ENCODE measurements around the gene DNMT3L. TPM values are rescaled to one million over a fixed set of nuclear protein-coding genes. Genes with fewer than 3 reads are reported as not detected.
A peak's percentile ranks its signal among the peaks of the same experiment; 100 is the strongest.

DNMT3L gene
- total and polyA plus RNA-seq, 2 donors: not detected

DNA sequence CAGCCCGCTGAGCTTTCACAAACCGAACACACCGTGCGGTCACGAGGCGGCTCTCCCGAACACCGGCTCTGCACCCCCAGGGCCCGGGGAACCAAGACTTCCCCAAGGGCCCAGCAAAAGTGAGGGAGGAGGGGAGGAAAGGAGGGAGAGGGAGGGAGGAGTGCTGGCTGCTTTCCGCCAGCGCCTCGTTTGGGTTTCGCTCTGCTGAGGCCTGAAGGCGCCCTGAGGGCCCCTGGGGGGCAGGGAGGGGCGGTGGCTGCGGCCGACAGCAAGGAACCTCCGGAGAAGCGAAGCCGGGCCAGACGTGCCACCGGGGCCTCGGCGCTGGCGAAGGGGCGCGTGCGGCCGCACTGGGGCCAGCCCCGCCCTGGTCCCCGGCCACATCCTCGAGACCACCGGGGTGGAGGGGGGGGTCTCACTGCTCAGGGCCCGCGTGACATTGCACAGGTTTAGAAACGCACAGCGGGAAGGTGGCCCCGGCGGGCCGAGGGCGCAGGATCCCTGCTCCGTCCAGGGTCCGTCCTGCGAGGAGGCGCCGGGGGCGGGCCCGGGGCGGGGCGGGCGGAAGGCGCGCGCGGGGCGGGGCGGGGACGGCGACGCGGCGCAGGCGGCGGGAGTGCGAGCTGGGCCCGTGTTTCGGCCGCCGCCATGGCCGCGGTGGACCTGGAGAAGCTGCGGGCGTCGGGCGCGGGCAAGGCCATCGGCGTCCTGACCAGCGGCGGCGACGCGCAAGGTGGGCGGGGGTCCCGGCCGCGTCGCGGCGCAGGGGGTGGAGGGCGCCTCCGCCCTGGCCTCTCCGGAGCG, 38.0 kb upstream of the DNMT3L start, which contains the start of gene PFKL:
Gene PFKL (plus strand): TSS at position 596 of the 804 bp plus-strand sequence. CDS start 53 bp downstream, at position 649.
- peak within 1 kb of the TSS; percentile 88 for H3K27ac ChIP-seq (ENCODE audit: low read depth)
- no peaks in the 10 kb centered on the region for H3K4me1 ChIP-seq (ENCODE audit: insufficient read depth)
- peak; percentile 23 for DNase-seq (ENCODE audit: extremely low spot score)
- WGBS: under 1% methylated on average over 94 of the region's 94 CpGs
- H3K36me3 ChIP-seq (ENCODE audit: insufficient read depth): no peaks in the 10 kb centered on the region
- peak within 1 kb of the TSS; percentile 90 for H3K4me3 ChIP-seq (ENCODE audit: low read depth, low read length)

DNA sequence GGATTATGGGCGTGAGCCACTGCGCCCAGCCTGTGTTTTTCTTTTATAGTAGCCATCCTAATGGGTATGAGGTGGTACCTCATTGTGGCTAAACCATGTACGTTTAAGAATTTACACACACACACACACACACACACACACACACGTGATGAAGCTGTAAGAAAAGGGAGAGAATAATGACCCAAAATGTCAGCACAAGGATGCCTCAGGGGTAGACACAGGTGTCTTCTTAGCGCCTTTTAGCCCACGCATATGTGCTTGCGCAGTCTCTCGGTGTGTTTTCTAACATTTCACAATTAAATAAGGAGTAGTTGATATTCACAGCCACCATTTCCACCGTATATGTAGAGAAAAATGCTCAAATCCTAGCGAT, 37.4 kb upstream of the DNMT3L start:
- H3K27ac ChIP-seq (ENCODE audit: low read depth): peak overlapping the region; percentile 73
- DNase-seq (ENCODE audit: extremely low spot score): no peak
- WGBS: 40% methylated on average over 10 of the region's 10 CpGs
- H3K4me3 ChIP-seq (ENCODE audit: low read depth, low read length): peak overlapping the region; percentile 90
- H3K4me1 ChIP-seq (ENCODE audit: insufficient read depth): no peaks in the 10 kb centered on the region
- no peaks in the 10 kb centered on the region for H3K36me3 ChIP-seq (ENCODE audit: insufficient read depth)

GRCh38 chr21:44298301-44298700, 36.6 kb upstream of the DNMT3L start:
- Histone ChIP-seq H3K36me3 (ENCODE audit: insufficient read depth) (no peaks in the 10 kb centered on the region), H3K27ac (ENCODE audit: low read depth) (no peak overlapping the region), H3K4me3 (ENCODE audit: low read depth, low read length) (no peak overlapping the region), H3K4me1 (ENCODE audit: insufficient read depth) (no peaks in the 10 kb centered on the region)
- 94% methylated on average over 2 of the region's 2 CpGs for WGBS
- DNase-seq (ENCODE audit: extremely low spot score): no peak

DNA sequence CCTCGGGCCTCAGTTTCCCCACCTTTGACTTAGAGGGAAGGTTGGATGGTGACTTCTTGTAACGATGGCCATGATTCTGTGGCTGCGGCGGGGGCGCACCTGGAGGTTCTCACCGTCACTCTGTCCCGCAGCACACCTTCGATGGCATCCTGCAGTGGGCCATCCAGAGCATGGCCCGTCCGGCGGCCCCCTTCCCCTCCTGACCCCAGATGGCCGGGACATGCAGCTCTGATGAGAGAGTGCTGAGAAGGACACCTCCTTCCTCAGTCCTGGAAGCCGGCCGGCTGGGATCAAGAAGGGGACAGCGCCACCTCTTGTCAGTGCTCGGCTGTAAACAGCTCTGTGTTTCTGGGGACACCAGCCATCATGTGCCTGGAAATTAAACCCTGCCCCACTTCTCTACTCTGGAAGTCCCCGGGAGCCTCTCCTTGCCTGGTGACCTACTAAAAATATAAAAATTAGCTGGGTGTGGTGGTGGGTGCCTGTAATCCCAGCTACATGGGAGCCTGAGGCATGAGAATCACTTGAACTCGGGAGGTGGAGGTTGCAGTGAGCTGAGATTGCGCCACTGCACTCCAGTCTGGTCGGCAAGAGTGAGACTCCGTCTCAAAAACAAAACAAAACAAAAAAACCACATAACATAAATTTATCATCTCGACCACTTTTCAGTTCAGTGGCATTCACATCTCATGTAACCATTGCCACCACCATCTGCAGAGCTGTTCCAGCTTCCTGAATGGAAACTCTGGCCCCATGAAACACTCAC, 36.0 kb upstream of the DNMT3L start:
- no peaks in the 10 kb centered on the region for H3K4me1 ChIP-seq (ENCODE audit: insufficient read depth)

DNA sequence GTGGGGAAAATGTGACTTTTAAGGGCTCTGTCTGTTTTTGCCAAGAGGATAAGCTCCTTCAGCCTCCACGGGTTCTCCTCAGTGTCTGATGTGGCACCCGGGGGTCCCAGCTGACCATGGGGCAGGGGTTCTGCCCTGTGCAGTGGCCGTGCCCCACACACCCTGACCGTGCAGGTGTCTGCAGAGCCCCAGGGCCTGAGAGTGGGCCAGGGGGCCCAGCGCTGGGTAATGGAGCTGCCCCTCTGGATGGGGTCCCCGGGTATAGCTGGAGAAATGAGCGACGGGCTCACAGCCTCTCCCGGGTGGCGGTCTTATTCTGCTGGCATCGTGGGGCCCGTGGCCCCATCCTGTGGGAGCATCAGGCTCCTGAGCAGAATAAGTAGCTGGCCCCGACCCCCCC, 35.2 kb upstream of the DNMT3L start:
- H3K27ac ChIP-seq (ENCODE audit: low read depth): no peak overlapping the region
- H3K36me3 ChIP-seq (ENCODE audit: insufficient read depth): no peaks in the 10 kb centered on the region
- H3K4me1 ChIP-seq (ENCODE audit: insufficient read depth): no peaks in the 10 kb centered on the region
- no peak overlapping the region for H3K4me3 ChIP-seq (ENCODE audit: low read depth, low read length)
- WGBS: 76% methylated on average over 13 of the region's 13 CpGs
- DNase-seq (ENCODE audit: extremely low spot score): no peak

More for the DNA sequence above, 36.0 kb upstream of the DNMT3L start:
- Histone ChIP-seq H3K36me3 (ENCODE audit: insufficient read depth) (no peaks in the 10 kb centered on the region), H3K27ac (ENCODE audit: low read depth) (no peak overlapping the region), H3K4me3 (ENCODE audit: low read depth, low read length) (no peak overlapping the region)
- WGBS: 27% methylated on average over 22 of the region's 22 CpGs
- peak; percentile 57 for DNase-seq (ENCODE audit: extremely low spot score)

GRCh38 chr21:44296103-44296519, 34.4 kb upstream of the DNMT3L start:
- no peaks in the 10 kb centered on the region for H3K4me1 ChIP-seq (ENCODE audit: insufficient read depth)
- H3K27ac ChIP-seq (ENCODE audit: low read depth): no peak overlapping the region
- no peak for DNase-seq (ENCODE audit: extremely low spot score)
- H3K36me3 ChIP-seq (ENCODE audit: insufficient read depth): no peaks in the 10 kb centered on the region
- H3K4me3 ChIP-seq (ENCODE audit: low read depth, low read length): no peak overlapping the region
- 83% methylated on average over 12 of the region's 12 CpGs for WGBS

- no peak overlapping the region for H3K4me3 ChIP-seq (ENCODE audit: low read depth, low read length)
- H3K36me3 ChIP-seq (ENCODE audit: insufficient read depth): no peaks in the 10 kb centered on the region
- no peak for DNase-seq (ENCODE audit: extremely low spot score)
- no peak overlapping the region for H3K27ac ChIP-seq (ENCODE audit: low read depth)
- H3K4me1 ChIP-seq (ENCODE audit: insufficient read depth): no peaks in the 10 kb centered on the region
- WGBS: 74% methylated on average over 10 of the region's 10 CpGs
Measured at GRCh38 chr21:44295646-44296045, 33.9 kb upstream of the DNMT3L start.

DNA sequence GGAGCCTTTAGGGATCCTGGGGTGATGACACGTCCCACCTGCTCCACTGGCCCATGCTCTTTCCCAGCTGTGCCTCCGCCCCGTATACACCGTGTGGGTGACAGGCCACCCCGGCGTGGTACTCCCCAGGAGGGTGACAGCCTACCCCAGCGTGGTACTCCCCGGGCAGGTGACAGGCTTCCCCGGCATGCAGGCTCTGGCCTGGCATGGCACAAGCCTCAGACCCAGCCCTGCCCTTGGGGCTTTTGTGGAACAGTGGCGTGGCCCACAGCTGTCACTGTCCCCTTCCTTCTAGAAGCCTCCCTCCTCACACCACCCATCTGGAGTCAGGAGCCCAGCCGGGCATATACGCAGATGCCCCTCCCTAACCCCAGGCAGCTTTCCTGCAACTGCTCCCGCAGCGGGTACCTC, 33.5 kb upstream of the DNMT3L start:
- WGBS: 77% methylated on average over 14 of the region's 14 CpGs
- no peak for DNase-seq (ENCODE audit: extremely low spot score)
- Histone ChIP-seq H3K4me1 (ENCODE audit: insufficient read depth) (no peaks in the 10 kb centered on the region), H3K36me3 (ENCODE audit: insufficient read depth) (no peaks in the 10 kb centered on the region), H3K27ac (ENCODE audit: low read depth) (no peak overlapping the region), H3K4me3 (ENCODE audit: low read depth, low read length) (no peak overlapping the region)

DNA sequence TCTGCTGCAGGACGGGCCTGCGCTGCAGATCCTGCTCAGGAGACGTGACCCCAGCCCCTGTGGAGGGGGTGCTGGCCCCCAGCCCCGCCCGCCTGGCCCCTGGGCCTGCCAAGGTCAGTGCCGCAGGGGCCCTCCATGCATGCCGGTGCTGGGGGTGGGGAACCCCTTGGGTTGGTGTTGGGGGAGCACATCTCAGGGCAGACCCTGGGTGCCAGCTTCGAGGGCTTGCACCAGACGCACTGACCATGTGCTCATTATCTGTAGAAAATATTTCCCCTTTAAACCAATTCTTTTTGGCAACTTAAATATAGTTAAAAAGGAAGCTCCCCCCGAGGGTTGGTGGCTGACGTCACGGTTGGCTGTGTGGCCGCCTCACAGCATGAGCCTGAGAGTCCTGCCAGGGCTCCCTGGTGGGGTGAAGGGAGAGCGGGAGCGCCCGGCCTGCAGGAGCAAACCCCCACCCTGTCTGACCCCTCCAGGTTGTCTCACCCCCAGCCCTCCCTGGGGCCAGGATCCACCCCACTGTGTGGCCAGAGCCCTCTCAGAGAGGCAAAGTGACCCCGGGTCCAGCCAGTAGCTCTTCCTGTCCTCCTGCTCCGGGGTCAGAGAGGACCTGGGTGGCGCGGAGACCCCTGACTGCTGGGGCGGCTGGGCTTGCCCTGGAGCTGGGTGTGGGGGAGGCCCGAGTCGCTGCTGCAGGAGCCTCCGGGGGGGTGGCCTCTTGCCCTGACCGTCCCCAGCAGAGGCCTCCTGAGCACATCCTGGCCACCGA, 32.9 kb upstream of the DNMT3L start:
- Histone ChIP-seq H3K27ac (ENCODE audit: low read depth) (no peak overlapping the region), H3K36me3 (ENCODE audit: insufficient read depth) (no peaks in the 10 kb centered on the region), H3K4me1 (ENCODE audit: insufficient read depth) (no peaks in the 10 kb centered on the region), H3K4me3 (ENCODE audit: low read depth, low read length) (no peak overlapping the region)
- 50% methylated on average over 26 of the region's 26 CpGs for WGBS
- DNase-seq (ENCODE audit: extremely low spot score): no peak

DNA sequence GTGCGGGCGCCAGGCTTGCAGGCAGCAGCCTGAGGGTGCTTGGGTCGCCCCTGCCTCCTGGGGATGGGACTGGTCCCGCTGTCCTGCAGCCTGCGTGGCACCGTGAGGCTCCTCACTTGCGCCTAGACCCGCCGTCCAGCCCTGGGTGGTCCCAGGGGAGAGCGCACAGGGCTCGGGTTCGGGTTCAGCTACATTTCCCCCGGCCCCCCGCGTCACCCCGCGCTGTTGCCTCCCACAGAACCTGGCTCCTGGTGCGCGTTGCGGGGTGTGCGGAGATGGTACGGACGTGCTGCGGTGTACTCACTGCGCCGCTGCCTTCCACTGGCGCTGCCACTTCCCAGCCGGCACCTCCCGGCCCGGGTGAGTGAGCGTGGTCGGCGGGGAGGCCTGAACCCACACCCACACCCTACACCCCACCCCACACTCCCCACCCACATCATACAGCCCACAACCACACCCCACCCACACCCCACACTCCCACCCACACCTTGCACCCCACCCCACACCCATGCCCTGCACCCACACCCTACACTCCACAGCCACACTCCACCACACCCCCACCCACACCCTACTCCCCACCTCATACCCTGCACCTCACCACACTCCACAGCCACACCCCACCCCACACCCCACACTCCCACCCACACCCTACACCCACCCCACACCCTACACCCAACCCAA, 32.0 kb upstream of the DNMT3L start:
- Histone ChIP-seq H3K27ac (ENCODE audit: low read depth) (no peak overlapping the region), H3K36me3 (ENCODE audit: insufficient read depth) (no peaks in the 10 kb centered on the region), H3K4me3 (ENCODE audit: low read depth, low read length) (no peak overlapping the region), H3K4me1 (ENCODE audit: insufficient read depth) (no peaks in the 10 kb centered on the region)
- no peak for DNase-seq (ENCODE audit: extremely low spot score)
- WGBS: 92% methylated on average over 33 of the region's 33 CpGs

DNA sequence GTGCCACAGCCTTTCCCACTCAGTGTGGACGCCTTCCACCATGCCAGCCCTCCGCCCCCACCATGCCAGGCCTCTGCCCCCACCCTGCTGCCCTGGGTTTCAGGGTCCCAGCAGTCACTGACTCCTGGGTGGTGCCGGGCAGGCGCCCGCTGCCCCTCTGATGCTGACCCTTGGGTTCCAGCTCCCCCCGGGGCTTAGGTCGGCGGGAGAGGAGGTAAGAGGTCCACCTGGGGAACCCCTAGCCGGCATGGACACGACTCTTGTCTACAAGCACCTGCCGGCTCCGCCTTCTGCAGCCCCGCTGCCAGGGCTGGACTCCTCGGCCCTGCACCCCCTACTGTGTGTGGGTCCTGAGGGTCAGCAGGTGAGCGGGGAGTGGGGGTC, 31.1 kb upstream of the DNMT3L start:
- Histone ChIP-seq H3K4me1 (ENCODE audit: insufficient read depth) (no peaks in the 10 kb centered on the region), H3K27ac (ENCODE audit: low read depth) (no peak overlapping the region), H3K4me3 (ENCODE audit: low read depth, low read length) (no peak overlapping the region), H3K36me3 (ENCODE audit: insufficient read depth) (no peaks in the 10 kb centered on the region)
- no peak for DNase-seq (ENCODE audit: extremely low spot score)
- 90% methylated on average over 15 of the region's 15 CpGs for WGBS

GRCh38 chr21:44291936-44292811, 30.5 kb upstream of the DNMT3L start:
- Histone ChIP-seq H3K27ac (ENCODE audit: low read depth) (no peak overlapping the region), H3K4me3 (ENCODE audit: low read depth, low read length) (no peak overlapping the region), H3K4me1 (ENCODE audit: insufficient read depth) (no peaks in the 10 kb centered on the region), H3K36me3 (ENCODE audit: insufficient read depth) (no peaks in the 10 kb centered on the region)
- DNase-seq (ENCODE audit: extremely low spot score): no peak
- WGBS: 67% methylated on average over 25 of the region's 25 CpGs

Data from urinary bladder (tissue), 4 donors.